Osteocyte (in vitro differentiated cells): ENCODE measurements around the gene GRAMD4. TPM values are rescaled to one million over a fixed set of nuclear protein-coding genes. Genes with fewer than 3 reads are reported as not detected.

Source experiments
- DNase-seq: peaks from one replicate; pipeline ENCODE4 v3.0.0; 2021; ENCODE audit warnings: mixed read lengths; ENCODE audit not compliant: unreplicated experiment; ENCODE audit errors: extremely low spot score
- H3K27ac Mint-ChIP-seq: one replicate; pipeline ENCODE4 v1.8.0; 2021; ENCODE audit warnings: mild to moderate bottlenecking, mixed read lengths; ENCODE audit not compliant: unreplicated experiment
- H3K27me3 Mint-ChIP-seq: one replicate; pipeline ENCODE4 v1.8.0; 2021; ENCODE audit warnings: mixed read lengths; ENCODE audit not compliant: unreplicated experiment
- H3K36me3 Mint-ChIP-seq: one replicate; pipeline ENCODE4 v1.8.0; 2021; ENCODE audit warnings: mixed read lengths; ENCODE audit not compliant: unreplicated experiment
- H3K4me1 Mint-ChIP-seq: one replicate; pipeline ENCODE4 v1.8.0; 2021; ENCODE audit warnings: mixed read lengths; ENCODE audit not compliant: unreplicated experiment
- H3K4me3 Mint-ChIP-seq: one replicate; pipeline ENCODE4 v1.8.0; 2021; ENCODE audit warnings: mild to moderate bottlenecking, moderate library complexity, mixed read lengths; ENCODE audit not compliant: unreplicated experiment
- H3K9me3 Mint-ChIP-seq: one replicate; pipeline ENCODE4 v1.8.0; 2021; ENCODE audit warnings: mixed read lengths; ENCODE audit not compliant: unreplicated experiment
- CTCF ChIP-seq: fragments of 200-600 bp; sonication (generic); IDR thresholded peaks from 2 replicates; pipeline ENCODE4 v1.5.0; 2021; ENCODE audit warnings: antibody characterized with exemption, mild to moderate bottlenecking, moderate library complexity
- total RNA-seq: library from RNA; stranded (reverse); gene quantifications from 2 replicates; pipeline ENCODE4 v1.2.1, GENCODE V29; 2021

Gene GRAMD4
- total RNA-seq, 1 donor from 2014 or later: 37.4 TPM

- Mint-ChIP-seq H3K9me3 (no peaks in the 10 kb centered on the region), H3K27ac (no peak overlapping the region), H3K27me3 (no peaks in the 10 kb centered on the region), H3K4me1 (no peaks in the 10 kb centered on the region), H3K4me3 (no peak overlapping the region), H3K36me3 (no peaks in the 10 kb centered on the region)
- no peak for TF ChIP-seq CTCF
- no peak for DNase-seq
Measured at GRCh38 chr22:46598737-46599424, 21.3 kb upstream of the GRAMD4 start.

- Mint-ChIP-seq H3K27me3 (no peaks in the 10 kb centered on the region), H3K4me1 (peaks cover 7% of the 10 kb centered on the region), H3K9me3 (no peaks in the 10 kb centered on the region), H3K36me3 (no peaks in the 10 kb centered on the region), H3K4me3 (no peak overlapping the region), H3K27ac (no peak overlapping the region)
- no peak for DNase-seq
- no peak for TF ChIP-seq CTCF
Measured at GRCh38 chr22:46600273-46600796, 19.9 kb upstream of the GRAMD4 start.

- H3K36me3 Mint-ChIP-seq: no peaks in the 10 kb centered on the region
- no peak overlapping the region for H3K4me3 Mint-ChIP-seq
- H3K9me3 Mint-ChIP-seq: no peaks in the 10 kb centered on the region
- H3K4me1 Mint-ChIP-seq: peaks cover 7% of the 10 kb centered on the region
- H3K27ac Mint-ChIP-seq: no peak overlapping the region
- TF ChIP-seq CTCF: no peak
- no peaks in the 10 kb centered on the region for H3K27me3 Mint-ChIP-seq
- no peak for DNase-seq
Measured at GRCh38 chr22:46602025-46602424, 18.2 kb upstream of the GRAMD4 start.

- Mint-ChIP-seq H3K9me3 (no peaks in the 10 kb centered on the region), H3K4me1 (peaks cover 7% of the 10 kb centered on the region), H3K4me3 (no peak overlapping the region), H3K27ac (no peak overlapping the region), H3K27me3 (no peaks in the 10 kb centered on the region), H3K36me3 (no peaks in the 10 kb centered on the region)
- DNase-seq: no peak
- TF ChIP-seq CTCF: no peak
Measured at GRCh38 chr22:46604306-46604690, 15.9 kb upstream of the GRAMD4 start.

- Mint-ChIP-seq H3K27ac (no peak overlapping the region), H3K9me3 (no peaks in the 10 kb centered on the region), H3K27me3 (no peaks in the 10 kb centered on the region), H3K4me3 (no peak overlapping the region), H3K4me1 (peaks cover 7% of the 10 kb centered on the region), H3K36me3 (no peaks in the 10 kb centered on the region)
- no peak for DNase-seq
- TF ChIP-seq CTCF: no peak
Measured at GRCh38 chr22:46605117-46605516, 15.1 kb upstream of the GRAMD4 start.
